ENCODE results near the gene CFAP299.

The CFAP299 gene

DNA sequence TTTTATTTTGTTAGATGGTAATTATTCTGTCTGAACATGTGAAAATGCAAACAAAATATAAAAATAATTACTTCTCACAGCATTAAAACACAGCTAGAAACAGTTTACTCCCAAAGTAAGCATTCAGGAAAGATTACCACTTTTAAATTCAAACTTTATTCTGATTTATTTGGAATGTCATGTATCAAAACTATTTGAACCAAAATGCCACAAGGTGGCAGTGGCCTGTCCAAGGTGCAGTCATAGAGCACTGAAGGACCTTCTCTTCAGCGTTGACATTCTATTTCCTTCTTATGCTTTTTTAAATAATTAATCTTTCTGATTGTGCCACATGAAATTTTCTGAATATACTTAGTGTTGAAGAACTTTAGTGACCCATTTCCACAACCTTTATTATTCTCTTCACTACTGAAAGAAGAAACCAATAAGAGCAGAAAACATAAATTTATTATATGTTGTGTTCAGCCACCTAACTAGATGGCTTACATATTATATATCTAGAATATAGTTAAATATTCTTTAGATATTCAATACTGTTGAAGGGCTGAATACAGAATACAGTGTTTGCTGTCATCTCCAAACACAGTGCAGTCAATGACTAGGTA is 283.6 kb downstream of the CFAP299 start:
- Histone ChIP-seq H4K20me1 (ENCODE audit: insufficient read depth, low read length) (no peaks in the 10 kb centered on the region), H2AFZ (ENCODE audit: low read depth, low read length) (no peak overlapping the region), H3K9ac (ENCODE audit: low read length) (no peak overlapping the region), H3K4me1 (ENCODE audit: low read length) (no peaks in the 10 kb centered on the region), H3K4me3 (ENCODE audit: low read length) (no peak overlapping the region), H3K36me3 (replicated peaks; ENCODE audit: low read depth, low read length) (no peaks in the 10 kb centered on the region), H3K79me2 (ENCODE audit: low read length) (no peaks in the 10 kb centered on the region), H3K27me3 (ENCODE audit: low read depth, low read length) (no peaks in the 10 kb centered on the region), H3K27ac (ENCODE audit: low read length) (no peak overlapping the region), H3K9me3 (ENCODE audit: insufficient read depth, low read length) (peaks cover 6% of the 10 kb centered on the region; the same call in 1 of the 2 replicates), H3K4me2 (ENCODE audit: low read length) (no peak overlapping the region)
- TF ChIP-seq, protein P1, sequence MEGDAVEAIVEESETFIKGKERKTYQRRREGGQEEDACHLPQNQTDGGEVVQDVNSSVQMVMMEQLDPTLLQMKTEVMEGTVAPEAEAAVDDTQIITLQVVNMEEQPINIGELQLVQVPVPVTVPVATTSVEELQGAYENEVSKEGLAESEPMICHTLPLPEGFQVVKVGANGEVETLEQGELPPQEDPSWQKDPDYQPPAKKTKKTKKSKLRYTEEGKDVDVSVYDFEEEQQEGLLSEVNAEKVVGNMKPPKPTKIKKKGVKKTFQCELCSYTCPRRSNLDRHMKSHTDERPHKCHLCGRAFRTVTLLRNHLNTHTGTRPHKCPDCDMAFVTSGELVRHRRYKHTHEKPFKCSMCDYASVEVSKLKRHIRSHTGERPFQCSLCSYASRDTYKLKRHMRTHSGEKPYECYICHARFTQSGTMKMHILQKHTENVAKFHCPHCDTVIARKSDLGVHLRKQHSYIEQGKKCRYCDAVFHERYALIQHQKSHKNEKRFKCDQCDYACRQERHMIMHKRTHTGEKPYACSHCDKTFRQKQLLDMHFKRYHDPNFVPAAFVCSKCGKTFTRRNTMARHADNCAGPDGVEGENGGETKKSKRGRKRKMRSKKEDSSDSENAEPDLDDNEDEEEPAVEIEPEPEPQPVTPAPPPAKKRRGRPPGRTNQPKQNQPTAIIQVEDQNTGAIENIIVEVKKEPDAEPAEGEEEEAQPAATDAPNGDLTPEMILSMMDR (IDR thresholded peaks at IDR 0.05; ENCODE audit: low read depth, low read length) = peak; percentile 75
- TF ChIP-seq EZH2phosphoT487 (IDR thresholded peaks at IDR 0.05; ENCODE audit: low read depth) = no peak

DNA sequence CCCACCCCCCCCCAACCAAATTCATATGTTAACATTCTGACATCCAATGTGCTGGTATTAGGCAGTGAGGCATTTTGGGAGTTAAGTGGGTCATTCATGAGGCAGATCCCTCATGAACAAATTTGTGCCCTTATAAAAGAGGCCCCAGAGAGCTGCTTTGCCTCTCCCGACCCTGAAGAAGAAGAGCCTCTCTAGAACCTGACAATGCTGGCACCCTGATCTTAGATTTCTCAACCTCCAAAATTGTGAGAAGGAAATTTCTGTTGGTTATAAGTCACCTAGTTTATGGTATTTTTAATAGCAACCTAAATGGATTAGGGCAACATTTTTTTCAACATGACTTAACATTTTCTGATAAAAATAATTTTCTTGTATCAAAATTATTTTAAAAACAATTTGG is 296.3 kb downstream of the CFAP299 start:
- no peaks in the 10 kb centered on the region for H3K4me1 ChIP-seq (ENCODE audit: low read length)
- TF ChIP-seq, protein P1 (IDR thresholded peaks at IDR 0.05; ENCODE audit: low read depth, low read length) = no peak
- no peak for TF ChIP-seq EZH2phosphoT487 (IDR thresholded peaks at IDR 0.05; ENCODE audit: low read depth)
- no peaks in the 10 kb centered on the region for H4K20me1 ChIP-seq (ENCODE audit: insufficient read depth, low read length)
- H3K9ac ChIP-seq (ENCODE audit: low read length) = no peak overlapping the region
- no peak overlapping the region for H3K27ac ChIP-seq (ENCODE audit: low read length)
- no peaks in the 10 kb centered on the region for H3K9me3 ChIP-seq (ENCODE audit: insufficient read depth, low read length)
- no peaks in the 10 kb centered on the region for H3K36me3 ChIP-seq (replicated peaks; ENCODE audit: low read depth, low read length)
- no peak overlapping the region for H3K4me3 ChIP-seq (ENCODE audit: low read length)
- H3K79me2 ChIP-seq (ENCODE audit: low read length) = no peaks in the 10 kb centered on the region
- no peaks in the 10 kb centered on the region for H3K27me3 ChIP-seq (ENCODE audit: low read depth, low read length)
- H3K4me2 ChIP-seq (ENCODE audit: low read length) = no peak overlapping the region
- H2AFZ ChIP-seq (ENCODE audit: low read depth, low read length) = no peak overlapping the region

DNA sequence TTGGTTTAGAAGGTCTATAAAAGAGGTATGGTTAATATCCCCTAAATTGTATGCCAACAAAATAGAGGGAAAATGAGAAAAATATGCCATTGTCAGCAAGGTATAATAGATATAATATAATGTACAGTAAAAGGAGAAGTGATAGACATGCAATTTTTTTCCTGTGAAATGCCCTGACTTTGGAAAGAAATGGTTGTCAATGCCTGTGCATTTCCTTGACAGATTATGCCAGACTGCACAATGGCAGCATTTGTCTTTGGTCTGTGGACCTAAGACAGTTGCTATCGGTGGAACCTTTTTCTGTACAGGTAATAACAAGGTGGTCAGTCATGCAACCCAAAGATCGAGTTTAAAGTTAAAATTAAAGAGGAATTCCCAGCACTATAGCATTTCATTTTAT is 301.7 kb downstream of the CFAP299 start:
- Histone ChIP-seq H3K27me3 (ENCODE audit: low read depth, low read length) (no peaks in the 10 kb centered on the region), H3K4me2 (ENCODE audit: low read length) (no peak overlapping the region), H3K4me3 (ENCODE audit: low read length) (no peak overlapping the region), H3K4me1 (ENCODE audit: low read length) (no peaks in the 10 kb centered on the region), H4K20me1 (ENCODE audit: insufficient read depth, low read length) (no peaks in the 10 kb centered on the region), H3K36me3 (replicated peaks; ENCODE audit: low read depth, low read length) (no peaks in the 10 kb centered on the region), H3K79me2 (ENCODE audit: low read length) (no peaks in the 10 kb centered on the region), H2AFZ (ENCODE audit: low read depth, low read length) (no peak overlapping the region), H3K9ac (ENCODE audit: low read length) (no peak overlapping the region), H3K9me3 (ENCODE audit: insufficient read depth, low read length) (no peaks in the 10 kb centered on the region), H3K27ac (ENCODE audit: low read length) (no peak overlapping the region)
- TF ChIP-seq EZH2phosphoT487 (IDR thresholded peaks at IDR 0.05; ENCODE audit: low read depth) = no peak
- TF ChIP-seq, protein P1 (IDR thresholded peaks at IDR 0.05; ENCODE audit: low read depth, low read length) = no peak

DNA sequence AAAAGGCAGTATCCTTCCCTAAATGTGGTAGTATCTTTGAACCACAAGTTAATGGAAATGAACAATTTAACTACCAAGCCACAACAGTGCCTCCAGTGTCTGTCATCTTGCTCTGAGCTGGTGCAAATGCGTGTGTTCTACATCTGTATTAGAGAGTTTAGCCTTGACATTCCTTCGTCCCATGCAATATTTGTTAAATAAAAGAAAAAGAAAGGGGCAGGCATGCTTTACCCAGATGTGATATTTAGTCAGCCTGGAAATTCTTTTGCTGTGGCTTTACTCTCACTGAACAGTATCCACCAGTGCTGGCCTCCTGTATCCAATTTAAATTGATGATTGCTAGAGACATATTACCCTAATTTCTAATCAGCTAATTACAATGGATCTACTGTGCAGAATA is 310.5 kb downstream of the CFAP299 start:
- Histone ChIP-seq H3K36me3 (replicated peaks; ENCODE audit: low read depth, low read length) (no peaks in the 10 kb centered on the region), H3K27ac (ENCODE audit: low read length) (no peak overlapping the region), H3K79me2 (ENCODE audit: low read length) (no peaks in the 10 kb centered on the region), H3K9me3 (ENCODE audit: insufficient read depth, low read length) (no peaks in the 10 kb centered on the region), H3K4me3 (ENCODE audit: low read length) (no peak overlapping the region), H2AFZ (ENCODE audit: low read depth, low read length) (no peak overlapping the region), H3K4me1 (ENCODE audit: low read length) (no peaks in the 10 kb centered on the region), H3K27me3 (ENCODE audit: low read depth, low read length) (no peaks in the 10 kb centered on the region), H3K9ac (ENCODE audit: low read length) (no peak overlapping the region), H3K4me2 (ENCODE audit: low read length) (no peak overlapping the region), H4K20me1 (ENCODE audit: insufficient read depth, low read length) (no peaks in the 10 kb centered on the region)
- no peak for TF ChIP-seq EZH2phosphoT487 (IDR thresholded peaks at IDR 0.05; ENCODE audit: low read depth)
- TF ChIP-seq, protein P1 (IDR thresholded peaks at IDR 0.05; ENCODE audit: low read depth, low read length) = no peak

Data from OCI-LY3 (cell line).